H9 (cell line): Measurements from ENCODE around the gene POLR1C. TPM values are rescaled to one million over a fixed set of nuclear protein-coding genes. Genes with fewer than 3 reads are reported as not detected.
"Not testable (repeated sequence)": the region's sequence is repeated elsewhere in the genome, so short reads cannot be mapped to it uniquely, and the experiment has no call there.

Source experiments
- DNase-seq: peaks from one replicate; pipeline ENCODE4 v3.0.0-alpha.2; 2017
- H2AFZ ChIP-seq: one replicate; pipeline ENCODE4 v1.6.1; 2013; ENCODE audit warnings: mild to moderate bottlenecking, low read length, control low read depth, moderate library complexity
- H2AK5ac ChIP-seq: 2 replicates; pipeline ENCODE4 v1.6.1; 2013; ENCODE audit warnings: low read length, control low read depth, mixed read lengths; ENCODE audit not compliant: insufficient read length
- H2BK120ac ChIP-seq: one replicate; pipeline ENCODE4 v1.6.1; 2013; ENCODE audit warnings: low read depth, mild to moderate bottlenecking, low read length, control low read depth, inconsistent platforms; ENCODE audit not compliant: poor library complexity, severe bottlenecking
- H2BK12ac ChIP-seq: 2 replicates; pipeline ENCODE4 v1.6.1; 2013; ENCODE audit warnings: low read length, control low read depth, mixed read lengths, low read depth; ENCODE audit not compliant: insufficient read length
- H2BK15ac ChIP-seq: 2 replicates; pipeline ENCODE4 v1.6.1; 2013; ENCODE audit warnings: low read depth, low read length, control low read depth
- H2BK20ac ChIP-seq: one replicate; pipeline ENCODE4 v1.6.1; 2013; ENCODE audit warnings: low read depth, mild to moderate bottlenecking, low read length, control low read depth, inconsistent platforms; ENCODE audit not compliant: poor library complexity, severe bottlenecking
- H2BK5ac ChIP-seq: 2 replicates; pipeline ENCODE4 v1.6.1; 2013; ENCODE audit warnings: low read length, control low read depth, mixed read lengths; ENCODE audit not compliant: insufficient read length
- H3K14ac ChIP-seq: 2 replicates; pipeline ENCODE4 v1.6.1; 2013; ENCODE audit warnings: low read length, control low read depth; ENCODE audit not compliant: insufficient read depth
- H3K18ac ChIP-seq: 2 replicates; pipeline ENCODE4 v1.6.1; 2013; ENCODE audit warnings: low read depth, mild to moderate bottlenecking, mixed read lengths, low read length, control low read depth; ENCODE audit not compliant: insufficient read length
- H3K23ac ChIP-seq: 2 replicates; pipeline ENCODE4 v1.6.1; 2013; ENCODE audit warnings: low read length, control low read depth, mixed read lengths, low read depth; ENCODE audit not compliant: insufficient read length
- H3K23me2 ChIP-seq: 2 replicates; pipeline ENCODE4 v1.6.1; 2013; ENCODE audit warnings: low read depth, mild to moderate bottlenecking, mixed read lengths, low read length, control low read depth; ENCODE audit not compliant: insufficient read length, poor library complexity, severe bottlenecking
- H3K27ac ChIP-seq: 2 replicates; pipeline ENCODE4 v1.5.1; 2013; ENCODE audit warnings: low read length, control low read depth, mixed read lengths, low read depth; ENCODE audit not compliant: insufficient read length
- H3K27me3 ChIP-seq: 2 replicates; pipeline ENCODE4 v1.6.1; 2013; ENCODE audit warnings: low read length, control low read depth, inconsistent platforms; ENCODE audit not compliant: insufficient read depth
- H3K4ac ChIP-seq: 2 replicates; pipeline ENCODE4 v1.6.1; 2013; ENCODE audit warnings: low read depth, mild to moderate bottlenecking, control low read depth, inconsistent platforms, low read length, moderate library complexity
- H3K4me1 ChIP-seq: 2 replicates; pipeline ENCODE4 v1.6.1; 2013; ENCODE audit warnings: low read length, control low read depth, inconsistent platforms; ENCODE audit not compliant: insufficient read depth
- H3K4me2 ChIP-seq: 2 replicates; pipeline ENCODE4 v1.6.1; 2013; ENCODE audit warnings: low read length, control low read depth, mixed read lengths; ENCODE audit not compliant: insufficient read length, insufficient read depth
- H3K56ac ChIP-seq: 2 replicates; pipeline ENCODE4 v1.6.1; 2013; ENCODE audit warnings: low read depth, mild to moderate bottlenecking, mixed read lengths, low read length, control low read depth; ENCODE audit not compliant: insufficient read length
- H3K79me1 ChIP-seq: 2 replicates; pipeline ENCODE4 v1.6.1; 2013; ENCODE audit warnings: low read depth, mild to moderate bottlenecking, moderate library complexity, low read length, control low read depth, inconsistent platforms; ENCODE audit not compliant: insufficient read depth, poor library complexity, severe bottlenecking
- H3K79me2 ChIP-seq: 2 replicates; pipeline ENCODE4 v1.6.1; 2013; ENCODE audit warnings: low read length, control low read depth, inconsistent platforms; ENCODE audit not compliant: insufficient read depth
- H3K9ac ChIP-seq: 2 replicates; pipeline ENCODE4 v1.6.1; 2013; ENCODE audit warnings: low read length, control low read depth, mixed read lengths; ENCODE audit not compliant: insufficient read length; ENCODE audit errors: extremely low read depth
- H3K9me3 ChIP-seq: one replicate; pipeline ENCODE4 v1.6.1; 2013; ENCODE audit warnings: low read depth, low read length, inconsistent platforms; ENCODE audit not compliant: control insufficient read depth
- H3T11ph ChIP-seq: one replicate; pipeline ENCODE4 v1.6.1; 2013; ENCODE audit warnings: mild to moderate bottlenecking, low read length, control low read depth, inconsistent platforms
- H4K20me1 ChIP-seq: one replicate; pipeline ENCODE4 v1.6.1; 2013; ENCODE audit not compliant: control insufficient read depth, insufficient read length, insufficient read depth
- H4K5ac ChIP-seq: 2 replicates; pipeline ENCODE4 v1.6.1; 2013; ENCODE audit warnings: low read depth, mild to moderate bottlenecking, mixed read lengths, low read length, control low read depth; ENCODE audit not compliant: insufficient read length
- H4K8ac ChIP-seq: replicated peaks from 2 replicates; pipeline ENCODE4 v1.6.1; 2013; ENCODE audit warnings: low read length, control low read depth, mixed read lengths, low read depth; ENCODE audit not compliant: insufficient read length
- H4K91ac ChIP-seq: 2 replicates; pipeline ENCODE4 v1.6.1; 2013; ENCODE audit warnings: low read depth, mild to moderate bottlenecking, moderate library complexity, mixed read lengths, low read length, control low read depth; ENCODE audit not compliant: insufficient read length
- H3K27ac Mint-ChIP-seq, 3 experiments: 2 replicates in 2 of 3; 3 replicates in 1 of 3; pipeline ENCODE4 v1.8.0; 2020 to 2021; ENCODE audit warnings: mixed read lengths in 3 of 3, mild to moderate bottlenecking in 1 of 3, moderate library complexity in 1 of 3
- H3K27me3 Mint-ChIP-seq: 2 replicates; pipeline ENCODE4 v1.8.0; 2021; ENCODE audit warnings: low read depth, mild to moderate bottlenecking, moderate library complexity, mixed read lengths
- H3K36me3 Mint-ChIP-seq, 3 experiments: 2 replicates in 2 of 3; 3 replicates in 1 of 3; pipeline ENCODE4 v1.8.0; 2020 to 2021; ENCODE audit warnings: low read depth in 3 of 3, mixed read lengths in 3 of 3; ENCODE audit not compliant: insufficient read depth in 1 of 3
- H3K4me1 Mint-ChIP-seq, 2 experiments: 2 replicates each; pipeline ENCODE4 v1.8.0; 2020; ENCODE audit warnings: mixed read lengths in 2 of 2
- H3K4me3 Mint-ChIP-seq, 2 experiments: 2 replicates in 1 of 2; 3 replicates in 1 of 2; pipeline ENCODE4 v1.8.0; 2020 to 2021; ENCODE audit warnings: mild to moderate bottlenecking in 2 of 2, mixed read lengths in 2 of 2, moderate library complexity in 1 of 2
- H3K9me3 Mint-ChIP-seq, 2 experiments: 2 replicates in 1 of 2; 3 replicates in 1 of 2; pipeline ENCODE4 v1.8.0; 2020; ENCODE audit warnings: mild to moderate bottlenecking in 2 of 2, mixed read lengths in 2 of 2, moderate library complexity in 1 of 2
- CTCF ChIP-seq: fragments of 200-600 bp; sonication (generic); conservative IDR thresholded peaks from 3 replicates; pipeline ENCODE4 v1.8.0; 2021; ENCODE audit warnings: antibody characterized with exemption, mild to moderate bottlenecking
- WGBS: extraction: QIAGEN DNeasy Blood & Tissue Kit; methylation state at CpG from one replicate; pipeline ENCODE4 v1.1.7; 2013; ENCODE audit warnings: missing lambda C conversion rate, low lambda C conversion rate, mixed read lengths; ENCODE audit not compliant: insufficient read length; ENCODE audit errors: extremely low coverage; 5-methylcytosine and 5-hydroxymethylcytosine counted together
- total RNA-seq: library from RNA; stranded (reverse); gene quantifications from 2 replicates; pipeline ENCODE4 v1.2.1, GENCODE V29; 2021

Gene POLR1C
- total RNA-seq, 1 experiment from 2014 or later, result 75.8 TPM

- no peaks in the 10 kb centered on the region for H3K79me2 ChIP-seq
- H3K36me3 Mint-ChIP-seq, result peaks cover 50 to 88% (median 73%) of the 10 kb centered on the region in 3 experiments; a peak in 6 of 7 replicates
- no peaks in the 10 kb centered on the region for H3K27me3 Mint-ChIP-seq
Measured at GRCh38 chr6:43547222-43547621, 30.3 kb downstream of the POLR1C start.

GRCh38 chr6:43557620-43558019 lies 40.7 kb downstream of the POLR1C start:
- not testable (repeated sequence) for H3K9me3 ChIP-seq, H2AK5ac ChIP-seq, H3K79me1 ChIP-seq, H4K20me1 ChIP-seq, H2AFZ ChIP-seq, H3K9ac ChIP-seq, H4K8ac ChIP-seq, H2BK15ac ChIP-seq, H3K14ac ChIP-seq, H3K79me2 ChIP-seq, H3K27me3 Mint-ChIP-seq, H3K27me3 ChIP-seq, H2BK5ac ChIP-seq, H3K4me1 ChIP-seq, H3K4me3 Mint-ChIP-seq, H3K4me2 ChIP-seq, H3K18ac ChIP-seq, H4K91ac ChIP-seq, H2BK20ac ChIP-seq, H2BK12ac ChIP-seq, DNase-seq, H3K9me3 Mint-ChIP-seq, H3K23me2 ChIP-seq, H3K23ac ChIP-seq, H3K27ac Mint-ChIP-seq, H2BK120ac ChIP-seq, H3K56ac ChIP-seq, H3T11ph ChIP-seq, H3K4ac ChIP-seq, H3K27ac ChIP-seq, H3K4me1 Mint-ChIP-seq, H4K5ac ChIP-seq
- no CpG with 5 or more reads among the region's 7 CpGs for WGBS
- H3K36me3 Mint-ChIP-seq, result peaks cover 48 to 95% (median 83%) of the 10 kb centered on the region in 3 experiments

More at GRCh38 chr6:43547222-43547621, 30.3 kb downstream of the POLR1C start:
- Histone ChIP-seq H2BK120ac (no peak overlapping the region), H3K4me1 (no peaks in the 10 kb centered on the region), H4K91ac (no peak overlapping the region), H3K14ac (no peak overlapping the region), H2AK5ac (no peak overlapping the region), H4K5ac (no peak overlapping the region), H3K4ac (no peak overlapping the region), H2BK20ac (no peak overlapping the region), H3K18ac (no peak overlapping the region), H3K9ac (no peak overlapping the region), H3K23ac (no peak overlapping the region), H4K8ac (no peak overlapping the region), H3K79me1 (no peaks in the 10 kb centered on the region), H3K4me2 (no peak overlapping the region), H3K27ac (no peak overlapping the region), H2BK12ac (no peak overlapping the region), H3K9me3 (no peaks in the 10 kb centered on the region), H2AFZ (no peak overlapping the region), H4K20me1 (no peaks in the 10 kb centered on the region), H3K23me2 (no peaks in the 10 kb centered on the region), H3T11ph (no peak overlapping the region), H3K27me3 (no peaks in the 10 kb centered on the region; the same call in 1 of the 2 replicates), H2BK15ac (no peak overlapping the region), H3K56ac (no peak overlapping the region), H2BK5ac (no peak overlapping the region)
- H3K4me1 Mint-ChIP-seq, result no peaks in the 10 kb centered on the region
- no peak for TF ChIP-seq CTCF
- no peak overlapping the region for H3K4me3 Mint-ChIP-seq
- H3K9me3 Mint-ChIP-seq, result no peaks in the 10 kb centered on the region
- H3K27ac Mint-ChIP-seq, result no peak overlapping the region
- no CpG with 5 or more reads among the region's 3 CpGs for WGBS
- DNase-seq, result no peak
